ENCODE measurements around the gene KLHL21. TPM values are rescaled to one million over a fixed set of nuclear protein-coding genes. Genes with fewer than 3 reads are reported as not detected.

KLHL21 gene
- total RNA-seq, 1 experiment from 2014 or later, result 27.5 TPM

- no peak overlapping the region for H3K27ac ChIP-seq (ENCODE audit: low read depth, low read length)
- no peak overlapping the region for H3K9ac ChIP-seq (ENCODE audit: low read length)
- H2AFZ ChIP-seq (ENCODE audit: low read depth, low read length, poor library complexity, severe bottlenecking), result no peak overlapping the region
- DNase-seq (ENCODE audit: low read depth, low spot score), result no peak
- peaks cover 20% of the 10 kb centered on the region for H3K79me2 ChIP-seq (ENCODE audit: insufficient read depth, low read length)
- H3K4me2 ChIP-seq (ENCODE audit: low read length), result no peak overlapping the region
- intact Hi-C loops (cut with micrococcal nuclease), result no loop called here
- H3K36me3 ChIP-seq (ENCODE audit: control insufficient read depth in 1 of 2, insufficient read depth in 2 of 2, low read length in 2 of 2), result peaks cover 18 to 24% of the 10 kb centered on the region in 2 experiments; a peak in 3 of 4 replicates
- no peaks in the 10 kb centered on the region for H4K20me1 ChIP-seq (ENCODE audit: insufficient read depth)
- CTCF ChIA-PET, result no interaction called here
- H3K9me2 ChIP-seq (ENCODE audit: insufficient read depth), result no peaks in the 10 kb centered on the region
- no peaks in the 10 kb centered on the region for H3K27me3 ChIP-seq (ENCODE audit: insufficient read depth, low read length)
- POLR2A ChIA-PET, result interaction anchor here (0.6 kb wide), 1 partner anchor 29 kb away, joined by 4 read pairs; the partner anchor contains the start of gene KLHL21
- no peak for ATAC-seq
- H3K4me1 ChIP-seq (ENCODE audit: control insufficient read depth in 1 of 2, insufficient read depth in 2 of 2, low read length in 2 of 2), result peaks cover 0 to 4% of the 10 kb centered on the region in 2 experiments; a peak in 2 of 4 replicates
- TF ChIP-seq RAD21 (IDR thresholded peaks at IDR 0.05; ENCODE audit: low read depth) (no peak), MAX (IDR thresholded peaks at IDR 0.05) (no peak), SRF (IDR thresholded peaks at IDR 0.05; ENCODE audit: low read depth) (no peak), POLR2A (IDR thresholded peaks at IDR 0.05; ENCODE audit: borderline replicate concordance, extremely low read depth, insufficient read depth, insufficient read length) (no peak), SP1 (IDR thresholded peaks at IDR 0.05; ENCODE audit: low read depth) (no peak), EZH2 (IDR thresholded peaks at IDR 0.05) (no peak), EGR1 (IDR thresholded peaks at IDR 0.05; ENCODE audit: low read depth) (no peak), TCF7L2 (IDR thresholded peaks at IDR 0.05; ENCODE audit: borderline replicate concordance, extremely low read depth, insufficient read depth, insufficient read length) (no peak), EZH2phosphoT487 (IDR thresholded peaks at IDR 0.05; ENCODE audit: borderline replicate concordance) (no peak), JUND (IDR thresholded peaks at IDR 0.05) (no peak), FOSL1 (IDR thresholded peaks at IDR 0.05; ENCODE audit: low read depth) (no peak), ELF1 (IDR thresholded peaks at IDR 0.05; ENCODE audit: borderline replicate concordance, low read depth) (no peak), ZFX (IDR thresholded peaks at IDR 0.05) (no peak), REST (IDR thresholded peaks at IDR 0.05; ENCODE audit: low read depth) (no peak), ZNF274 (IDR thresholded peaks at IDR 0.05; ENCODE audit: low read depth, low read length) (no peak), SIN3A (IDR thresholded peaks at IDR 0.05; ENCODE audit: low read depth) (no peak), CEBPB (IDR thresholded peaks at IDR 0.05; ENCODE audit: low read depth) (no peak)
- TF ChIP-seq, protein P1, sequence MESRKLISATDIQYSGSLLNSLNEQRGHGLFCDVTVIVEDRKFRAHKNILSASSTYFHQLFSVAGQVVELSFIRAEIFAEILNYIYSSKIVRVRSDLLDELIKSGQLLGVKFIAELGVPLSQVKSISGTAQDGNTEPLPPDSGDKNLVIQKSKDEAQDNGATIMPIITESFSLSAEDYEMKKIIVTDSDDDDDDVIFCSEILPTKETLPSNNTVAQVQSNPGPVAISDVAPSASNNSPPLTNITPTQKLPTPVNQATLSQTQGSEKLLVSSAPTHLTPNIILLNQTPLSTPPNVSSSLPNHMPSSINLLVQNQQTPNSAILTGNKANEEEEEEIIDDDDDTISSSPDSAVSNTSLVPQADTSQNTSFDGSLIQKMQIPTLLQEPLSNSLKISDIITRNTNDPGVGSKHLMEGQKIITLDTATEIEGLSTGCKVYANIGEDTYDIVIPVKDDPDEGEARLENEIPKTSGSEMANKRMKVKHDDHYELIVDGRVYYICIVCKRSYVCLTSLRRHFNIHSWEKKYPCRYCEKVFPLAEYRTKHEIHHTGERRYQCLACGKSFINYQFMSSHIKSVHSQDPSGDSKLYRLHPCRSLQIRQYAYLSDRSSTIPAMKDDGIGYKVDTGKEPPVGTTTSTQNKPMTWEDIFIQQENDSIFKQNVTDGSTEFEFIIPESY (IDR thresholded peaks at IDR 0.05; ENCODE audit: extremely low read depth, insufficient replicate concordance, low read length), result no peak
- TF ChIP-seq, protein P2, sequence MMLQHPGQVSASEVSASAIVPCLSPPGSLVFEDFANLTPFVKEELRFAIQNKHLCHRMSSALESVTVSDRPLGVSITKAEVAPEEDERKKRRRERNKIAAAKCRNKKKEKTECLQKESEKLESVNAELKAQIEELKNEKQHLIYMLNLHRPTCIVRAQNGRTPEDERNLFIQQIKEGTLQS (IDR thresholded peaks at IDR 0.05), result no peak
- RAD21 ChIA-PET (ENCODE audit: low non-redundant PET in 1 of 2, low total read pairs in 2 of 2, uncharacterized antibody in 2 of 2, unreplicated experiment in 2 of 2), result no interaction called here
- H3K9me3 ChIP-seq (ENCODE audit: control insufficient read depth in 1 of 2, insufficient read depth in 1 of 2, low read depth in 1 of 2, low read length in 2 of 2), result no peaks in the 10 kb centered on the region
- BruUV-seq (replicated peaks), result no TSS peak
- no peak overlapping the region for H3K4me3 ChIP-seq (replicated peaks in 1 of 2; ENCODE audit: low read depth in 1 of 2, low read length in 2 of 2)
Measured at GRCh38 chr1:6631058-6631457, 28.4 kb upstream of the KLHL21 start.
